ENCODE measurements around the gene FBXW2.

- no peak for TF ChIP-seq POLR2A (IDR thresholded peaks at IDR 0.05; ENCODE audit: low read length)
- no peak for TF ChIP-seq GATA1 (IDR thresholded peaks at IDR 0.05; ENCODE audit: low read depth, low read length)
Observed at GRCh38 chr9:120708526-120709224, 84.5 kb downstream of the FBXW2 start.

Measured in erythroblast (primary cell).